ENCODE results near the gene TIAL1. TPM values are rescaled to one million over a fixed set of nuclear protein-coding genes. Genes with fewer than 3 reads are reported as not detected.

Gene TIAL1
- total and polyA plus RNA-seq, 10 donors = 54.1 to 126 (median 112) TPM

GRCh38 chr10:119545310-119545709 is 51.5 kb downstream of the TIAL1 start:
- intact Hi-C loops (cut with DNase I; ENCODE audit: low total_unique reads) = no loop called here
- WGBS, 5 donors = 53 to 78% (median 64%) methylated on average over 4 of the region's 4 CpGs
- Histone ChIP-seq H3K4me1 (peaks cover 0 to 38% (median 34%) of the 10 kb centered on the region in 6 donors), H3K36me3 (no peaks in the 10 kb centered on the region), H3K27ac (no peak overlapping the region), H3K27me3 (replicated peaks in 1 of 7) (peaks cover 0 to 37% (median 0%) of the 10 kb centered on the region in 7 donors), H3K9me3 (no peaks in the 10 kb centered on the region), H3K4me3 (no peak overlapping the region)
- DNase-seq = no peak
- TF ChIP-seq POLR2A (IDR thresholded peaks at IDR 0.05) (no peak), POLR2AphosphoS5 (IDR thresholded peaks at IDR 0.05) (no peak)
- TF ChIP-seq, protein P1, sequence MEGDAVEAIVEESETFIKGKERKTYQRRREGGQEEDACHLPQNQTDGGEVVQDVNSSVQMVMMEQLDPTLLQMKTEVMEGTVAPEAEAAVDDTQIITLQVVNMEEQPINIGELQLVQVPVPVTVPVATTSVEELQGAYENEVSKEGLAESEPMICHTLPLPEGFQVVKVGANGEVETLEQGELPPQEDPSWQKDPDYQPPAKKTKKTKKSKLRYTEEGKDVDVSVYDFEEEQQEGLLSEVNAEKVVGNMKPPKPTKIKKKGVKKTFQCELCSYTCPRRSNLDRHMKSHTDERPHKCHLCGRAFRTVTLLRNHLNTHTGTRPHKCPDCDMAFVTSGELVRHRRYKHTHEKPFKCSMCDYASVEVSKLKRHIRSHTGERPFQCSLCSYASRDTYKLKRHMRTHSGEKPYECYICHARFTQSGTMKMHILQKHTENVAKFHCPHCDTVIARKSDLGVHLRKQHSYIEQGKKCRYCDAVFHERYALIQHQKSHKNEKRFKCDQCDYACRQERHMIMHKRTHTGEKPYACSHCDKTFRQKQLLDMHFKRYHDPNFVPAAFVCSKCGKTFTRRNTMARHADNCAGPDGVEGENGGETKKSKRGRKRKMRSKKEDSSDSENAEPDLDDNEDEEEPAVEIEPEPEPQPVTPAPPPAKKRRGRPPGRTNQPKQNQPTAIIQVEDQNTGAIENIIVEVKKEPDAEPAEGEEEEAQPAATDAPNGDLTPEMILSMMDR (IDR thresholded peaks at IDR 0.05 in 8 of 11, conservative IDR thresholded peaks at IDR 0.05 in 3 of 11) = no peak

DNA sequence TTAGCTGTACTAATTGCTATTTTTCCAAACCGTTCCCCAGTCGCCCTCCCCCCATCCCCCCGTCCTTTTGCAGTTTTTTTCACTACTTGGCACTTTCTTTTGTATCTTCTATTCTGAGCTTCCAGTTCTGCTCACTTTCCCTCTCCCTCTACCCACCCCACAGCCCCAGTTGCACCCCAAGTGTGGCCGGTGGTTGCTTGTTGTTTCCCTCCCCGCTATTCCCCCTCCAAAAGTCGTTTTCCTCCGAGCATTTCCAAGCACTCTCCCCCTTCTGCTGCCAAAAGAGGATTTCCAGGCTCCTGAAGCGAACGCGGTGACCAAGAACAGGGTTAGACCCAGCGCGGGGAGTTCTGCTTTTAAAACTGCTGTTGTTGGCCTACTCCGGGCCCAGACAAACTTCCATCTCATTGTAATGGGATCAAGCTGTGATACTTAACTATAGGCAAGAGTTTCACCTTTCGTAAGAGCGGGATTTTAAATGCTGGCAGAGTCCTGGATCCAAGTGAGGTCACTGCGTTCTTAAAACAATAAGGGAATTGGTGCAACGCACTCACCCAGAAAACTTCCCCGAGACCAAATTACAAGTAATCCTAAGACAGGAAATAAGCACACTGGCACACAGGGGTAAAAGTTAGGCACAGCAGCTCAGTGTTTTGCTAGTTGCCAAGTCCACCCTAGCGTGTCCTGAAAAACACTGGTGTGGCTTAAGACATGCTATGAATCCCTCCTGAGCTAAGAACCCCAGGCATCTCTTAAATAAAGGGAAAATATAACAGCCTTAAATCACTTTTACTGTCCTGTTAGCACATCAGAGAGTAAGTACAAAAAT is 52.7 kb downstream of the TIAL1 start:
- H3K27me3 ChIP-seq (replicated peaks in 1 of 7) = peaks cover 0 to 37% (median 0%) of the 10 kb centered on the region in 7 donors
- H3K9me3 ChIP-seq = no peaks in the 10 kb centered on the region
- intact Hi-C loops (cut with DNase I; ENCODE audit: low total_unique reads) = no loop called here
- no peak for DNase-seq
- H3K4me1 ChIP-seq = peaks cover 0 to 51% (median 40%) of the 10 kb centered on the region in 6 donors
- TF ChIP-seq POLR2A (IDR thresholded peaks at IDR 0.05) (no peak), POLR2AphosphoS5 (IDR thresholded peaks at IDR 0.05) (no peak)
- TF ChIP-seq, protein P1 (IDR thresholded peaks at IDR 0.05 in 8 of 11, conservative IDR thresholded peaks at IDR 0.05 in 3 of 11) = no peak
- 72 to 78% (median 76%) methylated on average over 19 of the region's 19 CpGs for WGBS, 5 donors
- H3K36me3 ChIP-seq = no peaks in the 10 kb centered on the region
- H3K27ac ChIP-seq = no peak overlapping the region
- H3K4me3 ChIP-seq = peak overlapping the region in 2 of 8 donors; percentile 90 to 93

- intact Hi-C loops (cut with DNase I; ENCODE audit: low total_unique reads) = no loop called here
- TF ChIP-seq, protein P1 (IDR thresholded peaks at IDR 0.05 in 8 of 11, conservative IDR thresholded peaks at IDR 0.05 in 3 of 11) = peak in 8 of 11 experiments; percentile 15 to 55 (median 52)
- TF ChIP-seq POLR2A (IDR thresholded peaks at IDR 0.05) = no peak
- TF ChIP-seq POLR2AphosphoS5 (IDR thresholded peaks at IDR 0.05) = peak in 2 of 3 donors; percentile 22 to 26
- Histone ChIP-seq H3K27me3 (replicated peaks in 1 of 7) (peaks cover 0 to 37% (median 0%) of the 10 kb centered on the region in 7 donors), H3K4me3 (peak overlapping the region; percentile 61 to 97 (median 84)), H3K9me3 (no peaks in the 10 kb centered on the region), H3K36me3 (no peaks in the 10 kb centered on the region), H3K27ac (peak overlapping the region; percentile 55 to 87 (median 74)), H3K4me1 (peaks cover 0 to 59% (median 48%) of the 10 kb centered on the region in 6 donors)
- WGBS, 5 donors = 0 to 1% (median 1%) methylated on average over 37 to 78 of the region's 78 CpGs
- peak; percentile 89 for DNase-seq
Measured at GRCh38 chr10:119542988-119543813, 53.6 kb downstream of the TIAL1 start.
